ENCODE results near the gene CIB1. TPM values are rescaled to one million over a fixed set of nuclear protein-coding genes. Genes with fewer than 3 reads are reported as not detected.
"Not testable (repeated sequence)": the region's sequence is repeated elsewhere in the genome, so short reads cannot be mapped to it uniquely, and the experiment has no call there.

The CIB1 gene
- total RNA-seq, result 10 to 100 TPM; 36.6 to 59.0 TPM

GRCh38 chr15:90233387-90234095, at the start of gene CIB1:
CIB1 (minus strand) TSS chr15:90233941; CDS start chr15:90233885, 56 bp downstream.
- 0% methylated on average over 57 of the region's 63 CpGs; no CpG with 5 or more reads in 1 of the 2 donors for WGBS, 2 donors
- H3K9me3 ChIP-seq, result no peaks in the 10 kb centered on the region
- peak; percentile 84 for ATAC-seq
- intact Hi-C loops (cut with DNase I), result no loop called here
- TF ChIP-seq POLR2A (IDR thresholded peaks at IDR 0.05), result peak; percentile 67 to 91 (median 88)
- TF ChIP-seq CTCF (IDR thresholded peaks at IDR 0.05), result peak in 1 of 7 experiments; percentile 43
- H3K27ac ChIP-seq, result peak within 1 kb of the TSS; percentile 93 to 98 (median 95)
- H3K4me3 ChIP-seq, result peak within 1 kb of the TSS; percentile 39 to 98
- peak; percentile 98 to 99 (median 98) for DNase-seq
- peaks cover 0 to 6% of the 10 kb centered on the region in 2 donors for H3K36me3 ChIP-seq (replicated peaks in 1 of 2; ENCODE audit: insufficient read depth in 1 of 2, low read depth in 2 of 2)
- H3K27me3 ChIP-seq, result no peaks in the 10 kb centered on the region
- peaks cover 59% of the 10 kb centered on the region for H3K4me1 ChIP-seq

- not testable (repeated sequence) for H3K9me3 ChIP-seq
Measured at GRCh38 chr15:90281637-90282036, 47.9 kb upstream of the CIB1 start.

GRCh38 chr15:90280743-90281142, 47.0 kb upstream of the CIB1 start:
- H3K27ac ChIP-seq; H3K4me3 ChIP-seq; DNase-seq; H3K27me3 ChIP-seq; H3K9me3 ChIP-seq; intact Hi-C loops (cut with DNase I); H3K4me1 ChIP-seq; ATAC-seq; H3K36me3 ChIP-seq (replicated peaks in 1 of 2; ENCODE audit: insufficient read depth in 1 of 2, low read depth in 2 of 2): not testable (repeated sequence)
- WGBS, 2 donors, result 87 to 91% methylated on average over 5 of the region's 5 CpGs

More at GRCh38 chr15:90281637-90282036, 47.9 kb upstream of the CIB1 start:
- H3K4me3 ChIP-seq; H3K27me3 ChIP-seq; ATAC-seq; H3K4me1 ChIP-seq; intact Hi-C loops (cut with DNase I); H3K36me3 ChIP-seq (replicated peaks in 1 of 2; ENCODE audit: insufficient read depth in 1 of 2, low read depth in 2 of 2): not testable (repeated sequence)
- DNase-seq, result peak in 1 of 4 donors; percentile 34
- 21 to 23% methylated on average over 6 of the region's 6 CpGs for WGBS, 2 donors
- peak overlapping the region in 1 of 4 donors; percentile 31 for H3K27ac ChIP-seq

- H3K27me3 ChIP-seq; intact Hi-C loops (cut with DNase I); H3K4me3 ChIP-seq; H3K9me3 ChIP-seq; H3K4me1 ChIP-seq; DNase-seq; H3K27ac ChIP-seq; H3K36me3 ChIP-seq (replicated peaks in 1 of 2; ENCODE audit: insufficient read depth in 1 of 2, low read depth in 2 of 2); ATAC-seq: not testable (repeated sequence)
- 97 to 99% methylated on average over 11 to 12 of the region's 12 CpGs for WGBS, 2 donors
Measured at GRCh38 chr15:90278467-90278866, 44.7 kb upstream of the CIB1 start.

- no peak for TF ChIP-seq CTCF (IDR thresholded peaks at IDR 0.05)
- TF ChIP-seq POLR2A (IDR thresholded peaks at IDR 0.05), result no peak
- Histone ChIP-seq H3K4me1 (peaks cover 34% of the 10 kb centered on the region), H3K27ac (no peak overlapping the region), H3K4me3 (no peak overlapping the region), H3K27me3 (no peaks in the 10 kb centered on the region), H3K9me3 (no peaks in the 10 kb centered on the region), H3K36me3 (replicated peaks in 1 of 2; ENCODE audit: insufficient read depth in 1 of 2, low read depth in 2 of 2) (peaks cover 0 to 3% of the 10 kb centered on the region in 2 donors)
- no peak for DNase-seq
- no peak for ATAC-seq
- WGBS, 2 donors, result 69 to 77% methylated on average over 7 of the region's 7 CpGs
- intact Hi-C loops (cut with DNase I), result no loop called here
Measured at GRCh38 chr15:90271459-90272166, 37.9 kb upstream of the CIB1 start.

GRCh38 chr15:90270502-90271150, 36.9 kb upstream of the CIB1 start:
- DNase-seq (no peak), ATAC-seq (no peak)
- 82 to 85% methylated on average over 7 to 10 of the region's 10 CpGs for WGBS, 2 donors
- intact Hi-C loops (cut with DNase I), result no loop called here
- no peaks in the 10 kb centered on the region for H3K27me3 ChIP-seq
- peaks cover 36% of the 10 kb centered on the region for H3K4me1 ChIP-seq
- no peak overlapping the region for H3K27ac ChIP-seq
- no peaks in the 10 kb centered on the region for H3K9me3 ChIP-seq
- H3K36me3 ChIP-seq (replicated peaks in 1 of 2; ENCODE audit: insufficient read depth in 1 of 2, low read depth in 2 of 2), result peaks cover 0 to 3% of the 10 kb centered on the region in 2 donors
- H3K4me3 ChIP-seq, result no peak overlapping the region
- no peak for TF ChIP-seq CTCF (IDR thresholded peaks at IDR 0.05)
